HG03558 (cell line): ENCODE data around the gene CPT1B.
"Not testable (repeated sequence)": the region's sequence is repeated elsewhere in the genome, so short reads cannot be mapped to it uniquely, and the experiment has no call there.

Experiments
- ATAC-seq: cut with Tn5 transposase; IDR thresholded peaks from one replicate; pipeline ENCODE4 v1.9.1; 2021; ENCODE audit warnings: moderate number of reproducible peaks; ENCODE audit not compliant: unreplicated experiment; ENCODE audit errors: extremely low read depth

Gene CPT1B

DNA sequence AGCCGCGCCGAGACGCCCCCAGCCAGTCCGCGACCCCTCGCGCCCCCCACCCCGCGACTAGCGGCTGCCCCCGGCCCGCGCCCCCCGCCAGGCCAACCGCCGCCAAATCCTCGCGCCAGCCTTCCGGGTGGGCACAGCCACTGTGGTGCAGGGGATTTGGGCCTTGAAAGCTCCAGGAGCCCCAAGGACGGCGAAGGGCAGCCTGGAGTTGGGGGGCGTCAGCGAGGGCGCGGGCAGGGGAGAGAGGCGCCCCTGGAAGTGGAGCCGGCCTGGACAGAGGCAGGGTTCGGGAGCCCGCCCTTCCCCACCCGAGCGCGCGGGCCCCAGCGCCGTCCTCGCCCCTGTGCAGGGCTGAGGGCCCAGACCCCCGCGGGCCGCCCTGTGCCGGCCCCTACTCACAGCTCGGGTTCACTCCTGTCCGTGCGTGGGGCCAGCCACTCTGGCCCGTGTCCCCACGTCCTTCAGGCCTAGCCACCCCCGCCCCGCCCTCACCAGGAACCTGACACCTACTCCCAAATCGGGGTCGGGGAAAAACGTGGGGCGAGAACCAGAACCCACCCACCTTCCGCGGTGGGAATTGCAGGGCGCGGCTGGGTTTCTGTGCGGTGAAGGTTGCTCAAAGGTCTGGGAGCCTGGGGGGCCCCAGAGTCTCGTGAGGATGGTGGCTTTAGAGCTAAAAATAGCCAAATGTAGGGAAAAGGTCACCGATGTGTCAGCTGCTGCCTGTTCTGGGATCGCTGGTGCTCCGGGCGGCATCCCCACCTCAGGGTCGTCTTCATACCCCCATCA lies at the start of gene CPT1B:
Gene CPT1B, minus strand, starts transcription at position 441 of the 789 bp plus-strand sequence. CDS start 512 bp downstream, outside the sequence.
- ATAC-seq: no peak

DNA sequence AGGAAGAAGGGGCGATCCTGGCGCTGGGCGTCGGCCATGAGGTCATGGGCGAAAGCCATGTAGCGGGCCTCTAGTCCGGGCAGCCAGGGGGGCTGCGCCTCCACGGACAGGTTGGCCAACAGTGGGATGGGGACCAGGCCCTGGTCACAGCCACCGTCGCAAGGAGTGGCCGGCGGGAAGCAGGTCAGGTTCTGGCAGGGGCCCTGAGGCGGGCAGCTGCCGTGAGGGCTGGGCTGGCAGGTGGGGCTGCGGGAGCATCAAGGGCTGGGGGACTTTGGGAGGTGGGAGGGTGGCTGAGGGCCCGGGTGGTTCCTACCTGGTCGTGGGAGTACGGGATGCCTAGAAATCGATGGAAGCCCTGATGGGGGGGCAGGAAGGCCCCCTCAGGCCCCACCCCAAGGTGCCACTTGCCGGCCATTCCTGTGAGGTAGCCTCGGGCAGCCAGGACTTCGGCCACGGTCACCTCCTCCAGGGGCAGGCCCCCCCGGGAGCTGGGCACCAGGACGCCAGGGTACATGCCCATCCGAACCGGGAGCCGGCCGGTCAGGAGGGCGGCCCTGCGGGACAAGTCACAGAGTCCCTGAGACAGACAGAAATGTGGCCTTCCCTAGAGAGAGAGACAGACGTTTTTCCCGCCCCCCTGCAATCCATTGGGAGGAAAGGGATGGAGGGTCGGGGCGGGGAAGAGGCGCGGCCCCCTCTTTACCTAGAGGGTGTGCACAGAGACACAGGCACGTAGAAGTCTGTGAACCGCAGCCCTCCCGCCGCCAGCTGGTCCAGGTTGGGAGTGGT lies 48.8 kb upstream of the CPT1B start:
- ATAC-seq: no peak

DNA sequence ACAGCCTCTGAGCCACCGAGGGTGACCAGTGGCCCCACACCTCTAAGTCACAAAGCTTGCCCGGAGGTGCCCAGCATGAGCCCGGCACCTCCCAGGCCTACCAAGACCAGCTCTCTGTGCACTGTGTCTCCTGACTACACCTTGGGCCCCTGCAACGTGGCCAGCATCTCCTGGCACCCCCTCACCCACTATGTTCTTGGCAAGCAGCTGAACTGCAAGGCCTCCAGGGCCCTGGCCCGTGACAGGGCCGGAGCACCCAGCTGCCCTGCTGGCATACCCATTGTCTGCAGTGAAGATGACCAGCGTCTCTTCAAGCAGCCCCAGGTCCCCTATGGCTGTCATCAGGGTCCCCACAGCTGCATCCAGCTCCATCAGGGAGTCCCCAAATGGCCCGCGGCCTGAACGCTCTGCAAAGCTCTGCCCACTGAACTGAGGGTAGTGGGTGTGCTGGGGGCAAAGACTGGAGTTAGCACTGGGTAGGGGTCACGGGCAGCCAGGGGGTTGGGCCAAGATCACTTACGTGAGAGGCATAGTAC lies 48.2 kb upstream of the CPT1B start:
- no peak for ATAC-seq

DNA sequence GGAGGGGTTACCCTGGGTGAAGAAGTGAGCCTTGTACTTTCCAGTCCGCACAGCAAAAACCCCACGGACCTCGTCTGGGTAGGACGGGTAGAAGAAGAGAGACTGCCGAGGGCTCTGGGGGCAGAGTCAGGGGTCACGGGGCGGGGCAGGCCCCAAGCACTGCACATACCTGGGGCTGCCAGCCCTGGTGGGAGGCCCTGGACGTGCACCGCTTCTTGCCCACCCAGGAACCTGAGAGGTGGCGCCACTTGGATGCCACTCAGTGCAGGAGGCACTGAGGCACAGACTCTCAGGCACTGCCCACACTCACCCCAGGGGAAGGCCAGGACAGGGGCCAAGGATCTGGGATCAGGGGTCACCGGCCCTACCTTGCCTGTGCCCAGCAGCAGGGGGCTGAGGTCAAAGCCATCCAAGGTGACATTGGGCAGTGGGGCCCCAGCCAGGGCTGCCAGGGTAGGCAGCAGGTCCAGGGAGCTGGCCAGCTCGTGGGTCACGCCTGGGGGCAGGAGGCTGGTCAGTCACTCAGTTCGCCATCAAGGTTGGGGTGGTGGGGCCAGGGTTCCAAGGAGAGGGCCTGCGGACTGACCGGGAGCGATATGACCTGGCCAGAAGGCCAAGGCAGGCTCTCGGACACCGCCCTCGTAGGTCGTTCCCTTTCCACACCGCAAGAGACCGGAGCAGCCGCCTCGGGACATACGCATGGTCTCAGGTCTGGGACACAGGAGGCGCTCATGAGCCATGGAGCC lies 47.5 kb upstream of the CPT1B start:
- no peak for ATAC-seq

DNA sequence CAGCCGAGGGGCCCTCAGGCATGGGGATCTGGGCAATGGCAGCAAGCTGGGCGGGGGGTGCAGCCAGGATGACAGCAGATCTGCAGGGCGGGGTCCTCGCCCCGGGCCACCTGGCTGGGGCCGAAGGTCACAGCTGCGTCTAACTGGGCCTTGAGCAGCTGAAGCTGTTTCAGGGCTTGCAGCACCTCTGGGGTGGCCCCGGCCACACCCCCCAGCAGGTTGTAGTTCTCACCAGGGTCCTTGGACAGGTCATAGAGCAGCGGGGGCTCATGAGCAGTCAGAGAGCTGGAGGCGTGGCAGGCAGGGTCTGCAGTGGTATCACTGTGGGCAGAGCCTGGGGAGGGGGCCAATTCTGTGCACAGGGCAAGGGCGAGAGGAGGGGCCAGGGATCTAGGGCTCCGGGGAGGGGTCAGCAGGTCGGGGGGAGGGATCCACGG lies 46.9 kb upstream of the CPT1B start:
- ATAC-seq: no peak

DNA sequence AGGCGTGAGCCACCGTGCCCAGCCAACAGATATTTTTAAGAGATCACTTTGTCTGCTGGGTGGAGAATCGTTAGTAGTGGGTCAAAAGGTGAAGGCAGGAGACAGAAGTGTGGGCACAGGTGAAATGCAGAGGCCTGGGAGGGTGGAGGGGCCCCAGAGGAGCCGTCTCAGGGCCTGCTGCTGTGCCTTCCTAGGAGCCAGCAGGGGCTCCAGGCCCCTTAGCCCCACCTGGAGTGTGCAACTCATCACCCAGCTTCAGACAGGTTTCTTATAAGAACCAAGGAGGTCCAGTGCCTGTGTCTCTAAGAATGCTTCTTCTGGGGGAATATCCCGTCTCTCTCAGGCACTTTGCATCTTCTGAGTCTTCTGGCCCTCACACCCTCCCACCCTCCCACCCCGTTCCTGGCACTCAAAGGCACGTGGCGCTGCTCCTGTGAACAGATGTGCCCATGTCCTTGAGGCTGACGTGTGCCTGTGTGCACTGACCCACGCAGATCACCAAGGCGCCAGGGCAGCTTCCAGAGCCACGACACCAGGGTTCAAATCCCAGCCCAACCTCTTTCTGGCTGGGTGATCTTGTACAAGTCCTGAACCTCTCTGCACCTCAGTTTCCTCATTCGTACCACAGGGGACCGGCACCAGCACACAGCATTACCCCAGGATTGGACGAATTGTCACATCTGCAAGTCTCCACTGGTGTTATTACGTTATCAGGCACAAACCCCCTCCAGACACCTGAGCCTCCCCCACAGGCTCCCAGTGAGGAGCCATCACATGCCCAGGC lies 46.3 kb upstream of the CPT1B start:
- no peak for ATAC-seq

DNA sequence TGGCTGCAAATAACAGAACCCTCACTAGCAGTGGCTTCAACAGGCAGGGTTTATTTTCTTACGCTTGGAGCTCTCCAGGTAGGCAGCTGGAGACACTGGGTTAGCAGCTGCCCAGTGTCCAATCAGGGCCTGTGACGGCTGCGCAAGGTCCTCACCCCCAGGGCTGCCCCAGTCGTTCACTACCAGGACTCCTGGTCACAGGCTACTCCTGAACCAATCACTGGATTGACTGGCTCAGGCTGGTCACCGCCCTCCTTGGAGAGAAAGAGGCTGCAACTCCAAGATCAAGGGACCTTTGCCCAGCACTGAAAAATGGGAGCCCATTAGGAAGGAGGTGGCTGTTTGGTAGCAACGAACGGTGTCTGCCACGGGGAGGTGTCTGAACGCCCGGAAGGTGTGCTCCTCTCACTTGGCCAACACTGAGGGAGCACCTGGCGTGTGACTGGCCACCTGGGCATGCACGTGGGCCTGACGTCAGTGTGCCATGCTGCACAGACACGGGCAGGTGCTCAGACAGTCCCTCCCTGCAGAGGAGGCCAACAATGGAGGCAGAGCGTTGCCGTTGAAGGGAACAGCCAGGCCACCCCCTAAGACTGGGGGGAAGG lies 44.6 kb upstream of the CPT1B start:
- ATAC-seq: no peak

DNA sequence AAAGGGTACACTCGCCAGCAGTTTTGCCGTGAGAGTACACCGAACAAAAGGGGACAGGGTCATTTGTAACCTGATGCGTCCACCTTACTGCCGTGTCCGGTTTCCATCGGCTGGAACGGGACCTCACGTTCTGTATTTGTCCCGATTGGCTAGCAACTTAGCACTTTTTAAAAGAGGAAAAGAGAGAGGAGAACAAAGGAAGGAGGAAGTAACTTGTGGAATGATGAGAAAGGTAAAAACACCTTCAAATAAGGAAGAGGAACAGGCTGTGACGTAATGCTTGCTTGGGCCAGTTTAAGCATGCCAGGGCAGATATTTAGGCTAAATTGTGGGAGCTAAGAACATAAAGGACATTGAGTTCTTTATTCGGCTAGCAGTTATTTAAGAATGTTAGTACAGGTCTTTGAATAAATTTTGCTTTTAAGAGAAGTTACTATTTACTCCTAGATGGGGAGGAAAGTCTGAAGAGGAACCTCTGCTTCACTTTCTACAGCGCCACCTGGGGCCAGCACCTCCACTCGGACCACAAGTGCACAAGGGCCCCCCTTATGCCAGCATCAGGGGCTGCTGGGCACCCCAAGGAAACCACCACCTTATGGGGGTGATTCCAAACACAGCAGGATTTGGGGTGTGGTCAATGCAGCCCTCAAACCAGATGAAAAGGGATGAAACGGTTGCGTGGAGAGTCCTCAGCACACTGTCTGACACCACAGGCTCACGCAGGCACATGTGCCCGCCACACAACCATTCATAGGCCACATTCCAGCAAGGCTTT lies 43.9 kb upstream of the CPT1B start:
- ATAC-seq: no peak

DNA sequence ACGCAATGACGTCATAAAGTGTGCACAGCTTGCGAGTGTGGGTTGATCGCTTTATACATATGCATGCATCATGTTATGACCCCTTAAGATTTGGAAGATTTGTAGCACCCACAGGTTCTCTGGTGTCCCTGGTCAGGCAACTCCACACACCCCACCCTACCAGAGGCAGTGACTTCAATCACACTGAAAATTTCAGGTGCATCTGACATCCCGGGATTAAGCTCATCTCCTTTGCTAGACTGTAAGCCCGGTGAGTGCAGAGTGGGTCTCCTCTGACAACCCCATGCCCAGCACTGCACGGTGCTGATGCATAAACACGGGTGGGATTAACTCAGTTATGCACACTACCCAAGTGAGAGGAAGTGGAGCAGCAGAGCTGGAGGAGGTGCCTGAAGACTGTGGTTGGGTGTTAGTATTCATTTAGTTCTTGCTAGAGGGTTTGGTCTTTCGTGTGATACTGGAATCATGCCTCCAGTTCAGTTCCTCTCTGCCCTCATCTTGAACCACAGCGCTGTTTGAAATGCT lies 43.2 kb upstream of the CPT1B start:
- no peak for ATAC-seq

DNA sequence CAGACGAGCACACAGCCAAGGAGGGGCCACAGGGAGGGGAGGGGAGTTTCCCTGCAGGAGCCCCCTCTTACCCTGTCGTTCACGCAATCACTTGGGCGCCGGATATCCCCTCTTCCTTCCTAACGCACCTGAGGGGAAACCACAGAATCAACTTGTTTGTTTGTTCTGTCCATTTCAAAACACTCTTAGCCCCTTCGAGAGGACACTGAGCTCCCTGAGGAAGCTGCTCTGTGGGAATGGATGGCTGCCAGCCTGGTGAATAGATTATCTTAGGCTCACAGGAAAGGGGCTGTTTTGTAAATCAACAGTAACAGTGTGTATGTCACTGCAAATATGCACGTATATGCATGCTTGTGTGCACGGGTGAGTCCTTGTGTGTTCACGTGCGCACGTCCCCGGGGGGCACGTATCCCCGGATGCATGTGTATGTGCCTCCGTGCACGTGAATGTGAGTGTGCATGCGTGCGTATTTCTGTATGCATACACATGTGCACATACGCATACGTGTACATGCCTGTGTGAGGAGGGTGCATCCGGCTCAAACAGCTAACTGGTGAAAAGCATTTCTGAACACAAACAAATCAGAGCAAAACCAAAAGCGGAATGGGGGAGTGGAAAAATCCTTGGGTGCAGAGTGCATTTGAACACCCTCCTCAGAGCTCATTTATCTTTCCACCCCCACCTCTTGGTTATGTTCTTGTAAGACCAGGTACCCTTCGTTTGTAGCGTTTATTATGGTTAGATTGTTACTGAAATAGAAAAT lies 42.5 kb upstream of the CPT1B start:
- no peak for ATAC-seq

DNA sequence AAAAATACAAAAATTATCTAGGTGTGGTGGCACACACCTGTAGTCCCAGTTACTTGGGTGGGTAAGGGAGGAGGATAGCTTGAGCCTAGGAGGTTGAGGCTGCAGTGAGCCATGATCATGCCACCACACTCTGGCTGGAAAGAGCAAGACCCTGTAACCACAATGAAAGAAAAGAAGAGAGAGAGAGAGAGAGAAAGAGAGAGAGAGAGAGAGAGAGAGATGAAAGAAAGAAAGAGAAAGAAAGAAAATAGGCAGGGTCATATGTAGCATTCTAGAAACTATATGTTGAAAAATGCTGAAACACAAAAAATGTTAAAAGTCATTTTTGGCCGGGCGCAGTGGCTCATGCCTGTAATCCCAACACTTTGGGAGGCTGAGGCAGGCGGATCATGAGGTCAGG lies 36.1 kb upstream of the CPT1B start:
- not testable (repeated sequence) for ATAC-seq

DNA sequence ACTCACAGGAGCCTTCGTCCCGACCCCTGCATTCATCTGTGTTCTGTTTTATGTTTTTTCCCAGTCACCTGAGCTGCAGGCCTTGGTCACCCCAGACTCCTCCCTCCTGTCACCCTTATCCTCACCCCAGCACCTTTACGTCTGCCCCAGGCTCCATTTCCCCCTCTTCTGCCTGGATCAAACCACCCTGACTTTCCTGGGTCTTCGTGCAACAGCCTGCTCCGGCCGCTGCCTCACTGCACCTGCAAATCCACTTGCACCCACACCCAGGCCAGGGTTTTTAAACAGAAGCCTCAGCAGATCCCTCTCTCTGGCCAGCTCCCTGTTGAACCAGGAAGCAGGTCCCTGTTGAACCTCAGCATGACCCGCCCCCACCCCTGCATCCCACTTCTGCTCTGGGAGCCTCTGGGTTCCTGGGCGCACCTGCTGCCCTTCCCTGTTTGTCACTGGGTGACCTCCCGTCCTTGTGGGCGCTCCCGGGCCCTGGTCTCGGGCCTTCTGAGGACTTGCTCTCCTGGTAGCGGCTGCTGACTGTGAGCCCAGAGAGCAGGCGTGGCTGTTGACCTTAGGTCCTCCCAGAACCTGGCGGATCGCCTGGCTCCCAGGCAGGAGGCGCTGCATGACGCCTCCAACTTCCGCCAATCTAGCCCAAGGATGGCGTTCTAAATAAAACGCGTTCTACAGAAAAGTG lies 35.2 kb upstream of the CPT1B start:
- no peak for ATAC-seq

DNA sequence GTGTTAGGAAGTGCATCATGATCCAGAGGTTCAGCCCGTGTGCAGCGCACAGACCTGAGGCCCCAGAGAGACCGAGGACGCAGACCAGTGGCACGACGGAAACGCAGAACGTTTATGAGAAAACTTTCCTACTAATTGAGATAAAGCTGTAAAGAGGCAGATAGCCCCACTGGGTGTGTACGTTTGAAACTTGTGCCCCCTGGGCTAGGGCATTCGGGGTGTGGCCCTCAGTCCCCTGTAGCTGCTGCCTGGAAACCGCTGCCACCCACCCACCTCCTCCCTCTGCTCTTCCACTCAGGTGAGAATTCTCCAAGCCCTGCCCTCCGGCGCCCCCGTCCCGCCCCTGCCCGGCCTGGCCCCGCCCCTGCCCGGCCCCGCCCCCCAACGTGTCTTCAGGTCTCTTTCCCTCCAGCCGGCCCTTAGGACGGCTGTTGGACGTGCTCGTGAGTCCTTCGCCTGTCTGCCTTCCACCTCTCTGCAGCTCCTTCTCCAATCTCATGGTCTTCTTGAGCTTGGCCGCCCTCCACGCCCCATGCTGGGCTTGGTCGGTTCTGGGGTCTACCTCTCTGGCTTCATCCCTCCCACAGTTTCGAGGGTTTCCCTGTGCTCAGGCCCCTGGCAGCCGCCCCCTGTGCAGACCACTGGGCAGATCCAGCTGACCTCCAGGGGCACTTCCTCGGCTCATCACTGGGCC lies 34.4 kb upstream of the CPT1B start:
- ATAC-seq: no peak

DNA sequence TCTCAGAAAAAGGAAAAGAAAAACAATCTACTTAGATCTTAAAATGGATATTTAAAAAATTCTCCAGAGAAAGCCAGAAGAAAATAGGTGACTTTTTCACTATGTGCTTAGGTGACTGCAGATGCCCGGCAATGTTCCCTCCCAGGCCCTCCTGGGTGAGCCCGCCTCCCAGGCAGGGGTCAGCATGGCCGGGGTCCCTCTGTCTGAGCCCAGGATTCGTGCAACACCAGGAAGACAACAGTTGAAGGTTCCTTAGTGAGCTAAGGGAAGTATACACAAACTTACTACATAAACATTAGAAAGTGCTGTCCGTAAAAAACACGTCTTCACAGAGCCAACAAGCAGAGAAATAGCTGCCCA lies 33.9 kb upstream of the CPT1B start:
- ATAC-seq: no peak

DNA sequence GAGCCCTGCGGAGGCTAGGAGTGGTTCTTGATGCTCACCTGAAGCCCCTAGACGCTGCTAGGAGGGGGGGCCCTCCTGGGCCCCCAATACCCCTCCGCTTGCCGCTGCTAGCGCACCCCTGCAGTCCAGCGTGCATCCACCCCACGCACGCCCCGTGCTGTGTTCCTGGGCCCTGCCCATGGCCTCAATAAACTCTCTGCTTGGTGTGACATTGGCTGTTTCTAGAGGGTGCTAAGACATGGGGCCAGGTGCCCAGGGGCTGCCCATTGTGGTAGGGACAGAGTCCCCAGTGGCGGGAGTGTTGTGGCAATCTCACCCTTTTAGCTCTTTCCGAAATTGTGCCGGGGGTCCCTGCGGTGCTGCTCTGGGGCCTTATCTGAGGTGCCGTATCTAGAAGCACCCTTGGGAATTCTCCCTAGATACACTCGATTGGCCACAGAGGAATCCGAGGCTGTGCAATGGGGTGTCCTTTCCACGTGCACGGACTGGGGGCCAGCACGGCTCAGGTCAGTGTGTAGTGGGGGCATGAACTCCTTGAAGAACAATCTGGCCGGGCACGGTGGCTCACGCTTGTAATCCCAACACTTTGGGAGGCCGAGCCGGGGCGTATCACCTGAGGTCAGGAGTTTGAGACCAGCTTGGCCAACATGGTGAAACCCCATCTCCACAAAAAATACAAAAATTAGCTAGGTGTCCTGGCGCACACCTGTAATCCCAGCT lies 33.3 kb upstream of the CPT1B start:
- ATAC-seq: no peak

DNA sequence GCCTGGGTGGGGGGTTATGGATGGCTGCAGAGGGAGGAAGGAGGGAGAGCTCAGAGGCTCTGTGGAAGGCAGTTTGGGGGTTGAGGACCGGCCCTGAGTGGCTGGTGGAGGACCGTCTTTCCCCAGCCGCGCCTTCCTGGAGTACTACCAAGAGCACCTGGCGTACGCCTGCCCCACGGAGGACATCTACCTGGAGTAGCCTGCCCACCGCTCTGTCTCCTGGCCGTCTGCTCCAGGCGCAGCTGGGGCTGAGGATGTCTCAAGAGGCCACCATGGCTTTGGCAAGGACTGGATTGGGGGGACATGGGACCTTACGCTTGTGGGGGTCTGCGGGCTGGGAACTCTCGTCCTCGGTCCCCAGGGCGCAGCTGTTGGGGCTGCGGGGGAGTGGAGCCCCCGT lies 32.4 kb upstream of the CPT1B start:
- no peak for ATAC-seq
